ENCODE data around the gene VWA2.

VWA2 gene

DNA sequence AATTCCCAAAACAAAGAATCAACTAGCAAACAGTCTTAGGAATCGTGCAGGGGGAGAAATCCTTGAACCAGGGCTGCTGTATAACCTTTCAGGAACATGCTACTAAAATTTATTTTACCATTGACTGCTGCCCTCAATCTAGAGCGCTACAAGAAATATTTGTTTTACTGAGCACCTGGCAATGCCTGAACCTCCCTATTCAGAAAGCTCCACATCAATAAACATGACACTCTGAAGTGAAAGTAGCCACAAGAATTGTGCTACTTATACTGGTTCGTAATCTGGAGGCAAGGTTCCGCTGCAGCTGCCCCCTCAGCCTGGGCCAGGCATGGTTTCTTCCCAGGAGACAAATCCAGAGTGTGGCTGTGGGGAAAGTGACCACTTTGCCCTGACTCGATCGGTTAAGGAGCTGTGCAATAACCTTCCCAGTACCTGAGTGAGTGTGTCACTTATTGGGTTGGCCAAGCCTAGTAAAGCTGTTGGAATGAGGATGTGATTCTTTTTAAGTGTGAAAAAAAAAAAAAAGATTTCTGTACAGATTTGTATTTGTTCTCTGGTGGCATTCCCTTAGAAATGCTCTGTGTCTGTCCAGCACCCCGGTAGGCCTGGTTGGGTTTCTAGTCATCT is 7.7 kb downstream of the VWA2 start:
- ATAC-seq, result no peak
- DNase-seq, result no peak

DNA sequence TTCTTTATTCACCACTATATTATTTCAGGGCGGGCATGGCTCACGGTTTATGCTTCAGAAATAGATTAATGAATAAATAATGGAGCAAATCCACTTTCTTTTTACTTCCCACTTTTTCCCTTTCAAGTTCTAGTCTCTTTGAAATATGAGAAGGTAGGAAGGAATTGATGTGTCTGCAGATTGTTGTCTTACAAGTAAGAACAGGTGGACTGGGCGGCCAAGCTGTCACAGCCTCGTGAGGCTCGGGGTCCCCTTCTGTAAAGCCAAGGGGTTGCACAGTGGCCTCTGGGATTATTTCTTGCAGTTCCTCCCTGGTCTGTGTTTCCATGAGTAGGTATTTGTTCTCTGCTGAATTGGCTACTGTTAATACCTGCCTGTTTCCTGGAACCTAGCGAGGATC is 11.2 kb downstream of the VWA2 start:
- ATAC-seq (no peak), DNase-seq (no peak)

- no peak for DNase-seq
- ATAC-seq, result no peak
Measured at GRCh38 chr10:114250716-114251115, 11.7 kb downstream of the VWA2 start.

- ATAC-seq, result no peak
- no peak for DNase-seq
Measured at GRCh38 chr10:114252092-114252491, 13.0 kb downstream of the VWA2 start.

DNA sequence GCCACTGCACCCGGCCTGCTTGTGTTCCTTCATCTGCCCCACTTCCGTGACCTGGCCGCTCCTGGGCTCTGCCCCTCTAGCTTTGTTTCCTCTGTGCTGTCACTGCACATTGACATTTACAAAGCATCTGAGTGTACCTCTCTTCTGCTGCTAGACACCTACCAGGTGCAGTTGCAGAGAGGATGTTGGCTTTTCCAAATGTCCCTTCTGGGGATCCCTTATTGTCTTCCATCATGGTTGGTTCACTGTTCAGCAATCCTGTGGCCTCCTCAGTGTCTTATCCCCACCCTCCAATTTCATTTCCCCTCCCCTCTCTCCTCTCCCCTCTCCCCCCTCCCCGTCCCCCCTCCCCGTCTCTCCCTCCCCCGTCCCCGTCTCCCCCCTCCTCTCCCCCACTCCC is 13.8 kb downstream of the VWA2 start:
- no peak for ATAC-seq
- no peak for DNase-seq

- ATAC-seq, result no peak
- no peak for DNase-seq
Measured at GRCh38 chr10:114255227-114255626, 16.2 kb downstream of the VWA2 start.

DNA sequence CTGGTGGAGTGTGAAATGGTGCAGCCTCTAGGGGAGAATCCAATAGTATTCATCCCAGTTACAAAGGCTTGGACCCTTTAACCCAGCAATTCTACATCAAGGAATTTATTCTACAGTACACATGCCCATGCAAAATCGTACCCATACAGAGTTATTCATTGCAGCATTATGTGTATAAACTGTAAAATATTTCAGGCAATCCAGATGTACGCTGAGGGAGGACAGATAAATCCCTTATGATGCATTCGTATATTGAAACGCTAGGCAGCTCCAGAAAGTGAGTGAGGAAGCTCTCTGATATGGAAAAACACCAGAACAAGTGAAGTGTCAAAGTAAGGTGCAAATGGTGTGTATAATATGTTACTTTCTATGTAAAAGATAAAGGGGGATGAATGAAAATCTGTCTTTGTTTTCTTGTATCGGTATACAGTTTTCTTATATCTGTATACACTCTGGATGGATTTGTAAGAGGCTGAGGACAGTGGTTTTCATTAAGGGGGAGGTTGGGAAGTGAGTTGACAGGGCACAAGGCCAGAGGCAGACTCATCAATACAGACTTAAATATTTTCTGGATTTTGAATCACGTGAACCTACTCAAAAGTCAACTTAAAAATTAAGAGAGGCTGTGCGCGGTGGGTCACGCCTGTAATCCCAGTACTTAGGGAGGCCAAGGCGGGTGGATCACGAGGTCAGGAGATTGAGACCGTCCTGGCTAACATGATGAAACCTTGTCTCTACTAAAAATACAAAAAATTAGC is 17.1 kb downstream of the VWA2 start:
- ATAC-seq, result no peak

GRCh38 chr10:114256822-114257221 is 17.8 kb downstream of the VWA2 start:
- DNase-seq, result no peak
- no peak for ATAC-seq

More for the DNA sequence above, 17.1 kb downstream of the VWA2 start:
- no peak for DNase-seq

DNA sequence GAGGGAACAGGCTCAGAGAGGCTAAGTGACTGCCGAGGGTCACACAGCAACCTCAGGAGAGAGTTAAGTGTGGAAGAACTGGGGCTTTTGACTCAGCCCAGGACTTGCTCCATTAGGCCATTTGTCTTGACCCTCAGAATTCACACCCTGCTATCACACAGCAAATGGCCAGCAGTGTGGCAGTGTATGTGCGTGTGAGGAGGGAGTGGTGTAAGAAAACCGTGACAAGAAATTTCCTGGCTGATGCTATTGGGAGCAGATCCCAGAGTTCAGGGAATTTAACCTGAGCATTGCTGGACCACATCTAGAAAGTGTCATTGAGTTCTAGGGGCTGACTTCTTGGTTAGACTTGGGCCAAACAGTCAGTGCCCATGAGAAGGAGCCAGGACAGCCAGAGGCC is 18.4 kb downstream of the VWA2 start:
- DNase-seq (no peak), ATAC-seq (no peak)

GRCh38 chr10:114258274-114258840 is 19.3 kb downstream of the VWA2 start:
- no peak for ATAC-seq
- no peak for DNase-seq

DNA sequence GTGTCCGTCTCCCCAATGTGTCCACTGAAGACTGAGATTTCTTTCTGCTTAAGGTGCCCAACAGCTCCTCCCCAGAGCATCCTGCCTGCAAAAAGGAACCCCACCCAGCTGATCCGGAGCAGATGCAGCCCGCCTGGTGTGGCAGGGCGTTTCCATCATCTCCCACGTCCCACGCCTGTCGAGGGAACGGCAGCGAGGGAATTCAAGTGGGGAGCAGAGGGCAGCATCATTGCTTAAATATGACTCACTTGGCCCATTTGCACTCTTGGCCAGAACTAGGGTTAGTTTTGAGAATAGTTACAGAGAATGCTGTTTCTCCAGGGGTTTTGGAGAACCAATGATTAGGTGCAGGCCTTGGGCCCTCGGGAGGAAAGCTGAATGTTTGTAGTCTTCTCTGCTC is 20.8 kb downstream of the VWA2 start:
- DNase-seq (no peak), ATAC-seq (no peak)

DNA sequence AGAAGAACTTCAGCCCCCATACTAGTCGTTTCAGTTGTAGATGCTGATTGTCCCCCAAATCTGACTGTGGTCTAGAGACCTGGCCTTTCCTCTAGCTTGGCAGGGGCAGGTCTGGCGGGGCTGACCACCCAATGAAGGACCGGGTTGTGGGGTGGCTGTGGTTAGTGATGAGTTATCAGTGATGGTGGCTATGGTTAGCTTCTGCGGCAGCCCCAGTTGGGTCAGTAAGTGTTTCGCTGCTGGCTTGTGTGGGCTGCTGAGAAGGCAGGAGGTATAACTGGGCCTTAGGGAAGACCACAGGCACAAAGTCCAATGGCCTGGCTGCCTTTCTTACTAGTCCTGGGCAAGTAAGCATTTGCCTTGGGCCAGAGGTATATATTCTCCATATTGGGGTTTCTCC is 21.3 kb downstream of the VWA2 start:
- no peak for DNase-seq
- no peak for ATAC-seq

DNA sequence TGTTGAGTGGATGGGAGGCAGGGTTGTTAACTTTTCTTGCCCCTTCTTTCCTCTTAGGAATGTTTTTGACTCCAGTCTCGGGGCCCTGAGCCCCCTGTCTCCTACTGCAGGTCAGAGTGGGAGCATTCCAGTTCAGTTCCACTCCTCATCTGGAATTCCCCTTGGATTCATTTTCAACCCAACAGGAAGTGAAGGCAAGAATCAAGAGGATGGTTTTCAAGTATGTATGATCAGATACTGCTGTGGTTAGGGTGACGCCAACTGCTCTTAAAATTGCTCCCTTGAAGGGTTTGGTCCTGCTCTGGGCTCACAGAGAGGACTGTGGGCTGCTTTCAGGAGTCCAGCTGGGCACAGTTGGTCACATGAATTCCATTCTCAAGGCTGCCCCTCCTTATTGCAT is 22.0 kb downstream of the VWA2 start:
- no peak for DNase-seq
- ATAC-seq, result no peak

DNA sequence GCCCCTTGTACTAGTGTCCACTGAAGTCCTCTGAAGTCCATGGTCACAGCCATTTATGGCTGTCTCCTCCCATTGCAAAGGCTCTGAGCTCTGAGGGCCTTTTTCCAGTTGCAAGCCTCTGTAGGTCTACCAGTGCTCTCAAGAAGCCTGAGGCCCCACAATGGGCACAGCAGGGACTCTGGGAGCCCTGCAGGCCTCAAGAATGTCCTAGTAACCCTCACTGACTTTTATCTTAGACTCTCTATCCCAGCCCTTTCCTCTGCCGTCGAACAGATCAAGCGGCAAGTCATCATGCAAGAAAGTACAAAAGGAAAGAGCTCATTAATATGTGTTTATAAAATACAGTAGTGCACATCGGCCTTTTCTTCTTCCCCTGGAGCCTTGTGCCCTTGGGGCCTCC is 23.4 kb downstream of the VWA2 start:
- no peak for DNase-seq
- no peak for ATAC-seq

DNA sequence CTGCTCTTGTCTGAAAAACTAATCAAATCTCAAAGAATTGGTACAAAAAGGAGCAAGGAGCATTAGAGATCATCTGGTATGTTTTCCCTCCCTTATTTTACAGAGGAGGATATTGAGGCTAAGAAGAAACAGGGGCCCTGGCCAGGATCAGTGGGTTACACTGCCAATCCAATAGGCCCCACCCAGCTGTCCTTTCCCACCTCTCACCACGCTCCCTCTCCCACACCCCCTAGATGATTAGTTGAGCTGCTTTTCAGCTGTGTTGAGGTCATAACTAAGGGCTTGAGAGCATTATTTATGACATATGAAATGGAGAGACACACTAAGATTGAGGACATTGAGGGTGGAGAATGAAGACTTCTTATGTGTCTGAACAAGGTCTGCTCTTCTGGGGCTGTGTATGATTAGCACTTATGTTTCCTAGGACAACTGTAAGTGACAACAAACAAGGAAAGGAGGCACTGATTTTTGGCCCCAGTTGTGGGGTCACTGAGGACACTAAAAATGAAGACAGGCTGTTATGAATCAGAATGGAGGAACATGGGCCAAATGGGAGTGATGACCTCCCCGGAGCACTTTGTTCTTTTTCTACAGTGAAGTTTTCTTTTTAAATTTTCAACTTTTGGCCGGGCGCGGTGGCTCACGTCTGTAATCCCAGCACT is 26.5 kb downstream of the VWA2 start:
- no peak for ATAC-seq

GRCh38 chr10:114266521-114266920 is 27.5 kb downstream of the VWA2 start:
- no peak for ATAC-seq
- DNase-seq, result no peak

More for the DNA sequence above, 26.5 kb downstream of the VWA2 start:
- no peak for DNase-seq

DNA sequence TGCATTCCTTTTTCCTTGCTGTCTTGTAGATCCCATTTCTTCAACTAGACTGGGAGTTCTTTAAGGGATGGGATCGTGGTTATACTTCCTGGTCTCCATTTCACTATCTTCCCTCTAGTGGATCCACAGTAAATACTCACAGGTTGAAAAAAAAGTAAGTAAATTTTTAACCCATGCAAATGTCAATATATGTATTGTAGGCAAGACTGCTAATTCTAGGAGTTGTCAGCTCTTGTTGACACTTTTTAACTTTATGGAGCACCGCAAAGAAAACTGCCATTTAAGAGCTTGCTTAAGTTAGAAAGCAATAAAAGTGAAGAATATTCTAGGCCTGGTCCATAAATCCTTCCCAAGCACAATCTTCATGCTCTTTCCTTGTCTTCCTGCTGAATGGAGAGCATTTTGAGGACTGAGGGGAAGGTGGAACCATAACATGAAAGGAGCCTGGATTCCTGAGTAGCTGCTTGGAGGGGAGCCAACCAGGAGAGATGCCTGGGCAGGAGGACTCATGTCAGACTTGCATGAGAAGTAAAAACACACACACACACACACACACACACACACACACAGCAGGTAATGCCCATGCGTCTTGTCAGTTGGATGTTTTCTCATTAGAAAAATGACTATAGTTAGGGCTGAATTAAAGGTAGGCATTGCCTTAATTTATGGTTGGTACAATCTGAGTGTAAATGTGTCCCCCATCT is 32.2 kb downstream of the VWA2 start:
- DNase-seq, result no peak
- ATAC-seq, result no peak

DNA sequence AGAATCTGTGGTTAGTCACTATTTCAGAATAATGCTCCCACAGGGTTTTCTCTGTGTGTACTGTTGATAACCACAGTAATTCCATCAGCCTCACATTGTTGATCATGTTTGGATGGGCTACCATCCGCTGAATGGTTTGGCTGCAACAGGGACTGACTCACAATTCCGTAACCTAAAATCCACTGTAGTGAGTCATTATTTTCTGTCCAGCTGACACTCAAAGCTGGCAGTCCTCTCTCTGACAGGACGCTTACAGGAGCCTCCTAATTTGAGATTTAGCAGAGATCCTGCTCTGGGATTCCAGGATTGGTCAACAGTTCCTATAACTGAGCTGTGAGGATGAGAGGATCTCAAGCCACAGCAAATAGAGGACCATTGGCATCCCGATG is 32.7 kb downstream of the VWA2 start:
- no peak for DNase-seq
- ATAC-seq, result no peak

GRCh38 chr10:114272696-114273095 is 33.6 kb downstream of the VWA2 start:
- no peak for ATAC-seq
- DNase-seq, result no peak

DNA sequence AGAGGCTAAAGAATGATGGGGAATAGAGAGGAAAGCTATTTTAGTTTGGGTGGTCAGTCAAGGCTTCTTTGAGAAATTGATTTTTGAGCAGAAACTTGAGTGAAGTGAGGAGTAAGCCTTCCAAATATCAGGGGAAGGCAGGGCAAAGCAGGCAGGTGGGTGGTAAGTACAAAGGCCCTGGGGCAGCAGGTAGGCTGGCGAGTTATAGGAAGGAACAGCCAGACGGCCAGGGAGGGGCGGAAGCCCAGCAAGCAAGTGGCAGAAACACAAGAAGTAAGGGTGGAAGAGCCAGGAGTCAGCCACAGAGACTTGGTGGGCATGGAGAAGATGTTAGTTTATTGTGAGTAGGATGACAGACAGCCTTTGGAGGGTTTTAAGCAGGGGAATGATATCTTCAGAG is 34.9 kb downstream of the VWA2 start:
- DNase-seq (no peak), ATAC-seq (no peak)

DNA sequence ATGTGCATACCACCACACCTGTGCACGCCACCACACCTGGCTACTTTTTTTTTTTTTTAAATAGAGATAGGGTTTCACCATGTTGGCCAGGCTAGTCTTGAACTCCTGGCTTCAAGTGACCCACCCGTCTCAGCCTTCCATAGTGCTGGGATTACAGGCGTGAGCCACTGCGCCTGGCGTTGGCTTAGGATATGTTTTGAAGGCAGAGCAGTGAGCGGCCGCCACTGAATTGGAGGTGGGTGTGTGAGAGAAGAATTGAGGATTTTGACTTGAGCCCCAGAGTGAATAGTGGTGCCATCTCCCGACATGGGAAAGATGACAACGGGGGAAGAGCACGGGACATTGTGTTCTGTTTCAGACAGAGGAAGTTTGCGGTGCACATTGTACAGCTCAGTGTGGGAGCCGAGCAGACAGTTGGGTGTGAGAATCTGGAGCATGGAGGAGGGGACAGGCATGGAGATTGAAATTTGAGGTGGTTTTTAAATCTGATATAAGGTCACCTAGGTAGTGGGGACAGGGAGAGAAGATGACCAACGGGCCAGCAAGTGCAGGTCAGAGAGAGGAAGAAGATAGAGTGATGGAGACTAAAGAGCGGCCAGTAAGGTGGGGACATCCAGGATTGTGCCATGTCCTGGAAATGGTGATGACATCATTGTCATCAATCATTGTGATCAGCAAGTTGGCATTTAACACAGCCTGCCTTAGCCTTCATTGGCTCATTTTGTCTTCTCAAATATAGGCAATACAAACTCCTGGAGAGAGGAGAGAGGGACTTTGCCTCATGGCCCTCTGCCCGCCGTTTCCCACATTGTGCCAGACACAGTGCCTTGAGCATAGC is 35.8 kb downstream of the VWA2 start:
- ATAC-seq (no peak), DNase-seq (no peak)

- DNase-seq (no peak), ATAC-seq (no peak)
Measured at GRCh38 chr10:114276066-114276465, 37.0 kb downstream of the VWA2 start.

All from stimulated activated naive CD8-positive, alpha-beta T cell treated with anti-CD3 and anti-CD28 coated beads, Interleukin-15, Interleukin-2, amounts not matched to agents 100 U/mL and 50 U/mL, for 24 hours (primary cell).